Measurements from ENCODE around the gene COA5.
A peak's percentile ranks its signal among the peaks of the same experiment; 100 is the strongest.

COA5 gene

DNA sequence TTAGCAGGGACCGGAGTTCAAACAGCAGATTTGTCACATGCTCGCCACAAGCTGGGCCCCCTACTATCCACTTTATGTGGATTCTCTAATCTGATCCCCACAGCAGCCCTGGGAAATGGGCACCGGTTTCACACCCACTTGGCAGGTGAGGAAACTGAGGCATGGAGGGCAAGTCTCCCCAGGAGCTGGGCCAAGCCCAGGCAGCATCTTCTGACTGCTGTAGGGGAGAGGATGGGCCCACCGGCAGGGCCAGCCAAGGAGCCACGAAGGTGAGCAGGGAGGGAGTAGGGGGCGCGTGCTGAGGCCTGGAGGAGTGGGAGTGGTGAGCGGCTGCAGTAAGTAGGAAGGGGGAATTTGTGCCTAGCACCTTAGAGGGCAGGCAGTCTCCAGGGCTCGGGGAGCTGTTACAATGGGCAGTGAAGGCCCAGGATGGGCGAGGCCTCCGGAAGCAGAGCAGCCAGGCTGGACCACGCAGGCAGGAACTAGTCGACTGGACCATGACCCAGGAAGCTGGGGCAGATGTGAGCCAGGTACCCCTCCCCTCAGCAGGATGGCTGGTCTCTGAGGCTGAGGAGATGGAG lies 37.1 kb downstream of the COA5 start:
- no peak for DNase-seq

DNA sequence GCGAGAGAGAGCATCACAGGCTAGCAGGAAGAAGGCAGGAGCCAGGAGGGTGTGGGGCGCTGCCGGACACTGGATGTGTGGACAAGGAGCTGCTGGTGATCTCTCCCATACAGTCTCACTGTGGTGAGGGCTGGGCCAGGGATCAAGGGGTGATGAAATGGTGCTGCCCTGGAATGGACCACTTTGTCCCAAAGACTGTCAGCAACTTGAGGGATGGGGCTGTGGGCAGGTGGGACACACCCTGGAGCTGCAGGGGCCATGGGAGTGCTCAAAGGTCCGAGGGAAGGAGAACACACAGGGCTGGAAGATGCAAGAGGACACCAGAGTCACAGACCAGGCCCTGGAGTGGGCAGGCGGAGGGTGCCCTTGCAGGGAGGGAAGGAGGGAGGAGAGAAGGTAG lies 38.0 kb downstream of the COA5 start:
- no peak for DNase-seq

DNA sequence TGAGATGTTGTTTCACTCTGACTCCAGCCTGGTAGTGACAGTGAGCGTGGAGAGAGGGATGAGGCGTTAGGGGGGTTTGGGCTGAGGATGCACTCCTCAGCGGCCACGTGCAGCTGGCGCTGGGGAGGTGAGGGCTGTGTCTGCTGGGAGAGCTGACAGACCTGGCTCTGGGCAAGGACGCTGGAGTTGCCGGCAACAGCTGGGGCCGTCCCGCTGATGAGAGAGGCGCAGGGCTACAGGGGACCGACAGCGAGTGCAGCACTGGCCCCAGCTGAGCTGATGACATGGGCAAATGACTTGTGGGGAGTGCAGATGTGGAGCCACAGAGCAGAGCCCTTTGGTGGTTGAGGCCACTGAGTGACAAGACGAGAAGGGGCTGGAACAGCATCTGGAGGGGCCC lies 38.4 kb downstream of the COA5 start:
- DNase-seq: no peak

DNA sequence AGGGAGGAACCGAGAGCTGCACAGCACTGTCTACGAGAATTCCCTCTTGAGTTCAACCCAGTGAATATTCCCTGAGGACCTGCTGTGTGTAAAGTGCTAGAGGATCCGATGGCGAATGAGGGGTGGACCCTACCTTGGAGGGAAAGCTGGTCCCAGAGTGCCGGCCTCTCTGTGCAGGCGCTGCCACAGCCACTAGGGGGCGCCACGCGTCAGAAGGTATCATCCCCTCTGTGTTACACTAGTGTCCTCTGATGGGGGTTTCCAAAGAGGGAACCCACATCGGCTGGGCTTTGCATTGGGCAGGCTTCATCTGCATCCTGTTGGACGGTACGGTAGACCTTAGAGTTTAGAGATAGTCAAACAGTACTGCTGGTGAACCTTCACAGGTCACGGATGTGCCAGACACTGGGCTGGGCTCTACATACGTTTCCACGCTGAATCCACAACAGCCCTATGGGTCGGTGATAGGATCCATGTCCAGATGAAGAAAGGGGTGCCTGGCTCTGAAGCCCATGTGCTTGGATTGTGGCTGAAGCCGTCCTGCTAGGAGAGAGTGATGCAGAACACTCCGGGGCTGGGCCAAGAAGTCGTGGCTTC lies 39.0 kb downstream of the COA5 start:
- peak; percentile 73 for DNase-seq

DNA sequence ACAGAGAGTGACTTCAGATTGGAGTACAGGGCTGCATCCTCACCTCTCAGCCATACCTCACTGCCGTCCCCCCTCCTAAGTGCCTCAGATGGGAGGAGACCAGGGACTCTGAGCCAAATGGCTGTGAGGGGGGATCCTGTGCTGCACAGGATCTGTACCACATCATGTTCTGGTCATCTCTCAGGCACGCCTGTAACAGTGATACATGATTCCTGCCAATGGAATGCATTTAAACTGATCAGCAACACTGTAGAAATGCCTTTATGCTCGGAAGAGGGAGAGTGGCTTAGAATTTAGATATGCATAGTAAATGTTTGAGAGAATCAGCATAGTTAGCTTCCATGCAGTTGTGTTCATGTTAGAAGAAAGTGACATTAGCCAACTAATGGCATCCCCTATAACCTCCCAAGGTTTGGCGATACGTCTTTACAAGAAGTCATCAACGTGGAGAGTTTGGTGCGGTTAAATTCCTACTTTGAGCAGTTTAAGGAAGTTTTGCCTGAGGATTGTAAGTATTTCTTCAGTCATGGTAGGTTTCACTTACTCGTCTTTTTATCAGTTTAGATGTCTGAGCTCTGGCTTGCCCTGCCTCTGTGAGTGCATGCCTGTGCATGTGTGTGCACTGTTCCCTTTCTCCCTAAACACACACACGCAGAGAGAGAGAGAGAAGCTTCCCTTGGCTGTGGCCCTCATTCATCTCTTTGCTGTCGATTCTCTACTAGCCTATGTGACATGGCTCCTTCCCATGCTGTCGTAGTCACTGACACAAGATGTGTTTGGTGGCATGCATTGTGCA lies 40.0 kb downstream of the COA5 start:
- DNase-seq: no peak

DNA sequence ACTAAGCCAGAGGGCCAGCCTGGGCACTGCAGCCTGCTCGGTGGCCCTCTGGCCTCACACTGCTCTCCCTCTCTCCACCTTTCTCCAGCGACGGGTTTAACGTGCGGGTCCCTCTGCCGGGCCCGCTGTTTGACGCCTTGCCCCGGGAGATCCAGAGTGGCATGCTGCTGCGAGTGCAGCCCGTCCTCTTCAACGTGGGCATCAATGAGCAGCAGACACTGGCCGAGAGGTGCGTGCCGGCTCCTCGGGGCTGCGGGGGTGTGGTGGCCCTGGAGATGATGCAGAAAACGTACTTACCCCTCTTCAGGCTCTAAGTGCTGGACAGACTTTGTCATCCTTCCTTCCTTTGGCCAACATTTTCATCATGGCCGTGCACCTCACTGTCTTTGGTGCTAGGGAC lies 42.4 kb downstream of the COA5 start:
- DNase-seq: no peak

DNA sequence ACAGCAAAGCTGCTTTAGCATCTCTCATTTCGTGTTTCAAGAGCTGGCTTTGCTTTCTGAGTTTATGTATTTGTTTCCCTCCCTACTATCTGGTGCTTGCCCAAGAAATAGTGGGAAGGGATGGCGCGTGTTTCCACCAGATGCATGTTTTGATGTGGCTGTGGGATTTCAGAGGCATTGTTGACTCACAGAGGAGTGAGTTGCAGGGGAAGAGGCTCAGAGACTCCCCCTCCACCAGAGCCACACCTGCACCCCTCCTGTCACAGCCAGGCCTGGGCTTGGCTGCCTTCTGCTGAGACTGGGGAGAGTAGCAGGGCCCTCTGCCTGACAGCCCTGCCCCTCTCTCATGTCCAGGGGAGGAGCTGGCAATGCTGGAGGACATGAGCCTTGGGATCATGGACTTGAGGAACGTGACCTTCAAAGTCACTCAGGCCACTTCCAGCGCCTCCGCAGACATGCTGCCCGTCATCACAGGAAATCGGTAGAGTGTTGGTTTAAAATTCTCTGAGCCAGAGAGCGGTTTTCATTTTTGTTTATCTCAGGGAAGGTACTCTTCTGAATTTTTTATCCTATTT lies 42.9 kb downstream of the COA5 start:
- DNase-seq: no peak

DNA sequence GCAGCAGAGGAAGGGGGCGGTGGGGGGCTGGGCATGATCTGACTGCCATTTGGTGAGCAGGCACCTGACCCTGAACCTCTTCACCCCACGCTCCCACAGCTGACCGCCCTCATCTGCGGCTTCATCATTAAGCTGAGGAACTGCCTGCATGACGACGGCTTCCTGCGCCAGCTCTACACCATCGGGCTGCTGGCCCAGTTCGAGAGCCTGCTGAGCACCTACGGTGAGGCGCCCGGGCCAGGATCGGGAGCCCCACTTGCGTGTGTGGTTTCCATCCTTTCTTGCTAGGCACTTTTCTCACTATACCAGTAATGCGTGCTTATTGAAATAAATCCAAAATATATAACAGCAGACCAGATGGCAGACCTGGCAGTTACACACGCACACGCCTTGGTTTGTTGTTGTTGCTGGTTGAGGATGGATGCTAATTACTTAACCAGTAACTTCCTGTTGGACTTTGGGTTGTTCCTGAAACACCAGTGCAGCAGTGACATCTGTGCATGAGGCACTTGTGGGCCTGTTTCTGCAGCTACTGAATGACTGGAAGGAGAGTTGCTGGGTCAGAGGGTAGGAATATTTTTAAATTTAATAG lies 43.7 kb downstream of the COA5 start:
- no peak for DNase-seq

DNA sequence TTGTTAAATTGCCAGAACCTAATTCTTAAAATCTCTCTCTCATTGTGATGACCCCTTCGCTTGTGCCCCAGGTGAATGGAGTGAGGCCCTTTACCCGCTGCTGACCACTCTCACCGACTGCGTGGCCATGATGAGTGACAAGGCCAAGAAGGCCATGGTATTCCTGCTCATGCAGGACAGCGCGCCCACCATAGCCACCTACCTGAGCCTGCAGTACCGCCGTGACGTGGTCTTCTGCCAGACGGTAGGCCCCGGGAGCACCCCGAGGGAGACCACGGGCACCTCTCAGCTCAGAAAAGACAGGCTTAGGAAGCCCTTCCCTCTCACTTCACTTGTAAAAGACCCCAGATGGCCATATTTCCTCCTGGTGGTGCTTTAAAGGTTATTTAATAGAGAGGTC lies 44.9 kb downstream of the COA5 start:
- no peak for DNase-seq

DNA sequence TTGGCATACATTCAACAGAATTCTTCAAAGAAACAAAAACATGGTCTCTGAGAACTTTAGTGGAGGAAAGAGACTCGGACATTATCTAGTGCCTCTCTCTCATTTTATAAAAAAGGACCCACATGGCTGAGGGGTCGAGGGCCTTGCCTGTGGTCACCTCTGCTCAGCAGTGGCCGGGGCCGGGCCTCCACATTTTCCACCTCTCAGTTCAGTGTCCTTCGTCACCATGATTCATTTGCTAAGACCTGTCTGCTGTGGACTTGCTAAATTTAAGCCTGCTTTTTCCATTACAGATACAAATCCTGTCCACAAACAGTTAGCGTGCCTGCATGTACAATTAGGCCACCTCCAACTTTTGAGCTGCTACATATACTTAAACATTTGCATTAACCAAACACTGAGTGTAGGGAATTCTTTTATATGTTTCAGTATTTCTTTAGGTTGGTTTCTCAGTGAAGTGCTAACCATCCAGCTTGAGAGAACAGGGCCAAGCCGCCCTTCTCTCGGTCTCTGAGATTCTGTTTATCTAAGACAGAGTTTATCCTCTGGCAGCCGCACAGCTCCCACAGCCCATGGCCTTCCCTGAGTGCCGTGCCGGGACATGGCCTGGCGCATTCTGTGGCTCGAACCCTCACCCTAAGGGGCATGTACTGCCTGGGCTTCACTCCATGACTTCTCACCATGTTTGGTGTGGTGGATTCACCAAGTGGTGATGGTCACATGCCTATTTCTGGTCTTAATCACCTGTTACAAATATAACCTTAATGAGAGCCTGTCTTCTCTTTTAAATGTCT lies 46.2 kb downstream of the COA5 start:
- no peak for DNase-seq

DNA sequence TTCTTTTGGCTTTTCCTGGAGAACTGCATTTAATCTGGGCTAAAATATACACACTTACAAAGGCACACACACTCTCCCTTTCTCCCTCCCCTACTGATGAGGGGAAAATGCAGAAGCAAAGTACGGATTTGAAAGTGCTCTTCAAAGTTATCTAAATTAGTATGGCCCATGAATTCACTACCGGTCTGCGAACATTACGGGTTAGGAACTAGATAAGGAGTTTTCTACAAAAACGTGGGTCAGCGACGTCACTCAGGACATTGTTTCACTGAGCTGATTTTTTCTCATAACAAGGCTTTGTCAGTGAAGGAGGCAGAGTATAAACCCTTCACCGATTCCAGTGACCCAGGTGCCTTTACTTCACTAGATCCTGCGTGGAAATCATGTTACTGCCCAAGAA lies 47.3 kb downstream of the COA5 start:
- DNase-seq: no peak

DNA sequence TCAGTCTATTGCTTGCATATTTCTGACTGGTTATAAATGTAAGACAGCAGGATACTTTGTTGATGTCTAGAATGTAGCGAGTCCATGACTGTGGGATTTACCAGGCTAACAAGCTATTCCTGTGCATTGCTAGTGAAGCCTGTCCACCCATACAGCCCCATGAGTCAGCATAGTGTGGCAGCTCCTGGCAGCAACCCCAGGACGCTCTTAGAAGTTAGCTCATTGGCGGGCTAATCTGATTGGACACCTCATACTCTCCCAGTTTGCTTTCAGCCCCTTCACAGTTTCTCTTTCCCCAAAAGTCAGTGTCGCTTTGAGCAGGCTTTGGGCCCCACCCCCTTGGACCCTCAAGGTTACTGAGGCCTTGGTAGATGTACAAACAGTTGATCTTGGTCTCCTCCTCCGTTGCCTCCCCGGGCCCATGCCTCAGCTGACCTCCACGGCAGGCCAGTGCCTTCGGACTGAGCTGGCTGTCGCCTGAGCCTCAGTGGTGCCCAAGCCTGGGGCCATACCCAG lies 48.0 kb downstream of the COA5 start:
- no peak for DNase-seq

DNA sequence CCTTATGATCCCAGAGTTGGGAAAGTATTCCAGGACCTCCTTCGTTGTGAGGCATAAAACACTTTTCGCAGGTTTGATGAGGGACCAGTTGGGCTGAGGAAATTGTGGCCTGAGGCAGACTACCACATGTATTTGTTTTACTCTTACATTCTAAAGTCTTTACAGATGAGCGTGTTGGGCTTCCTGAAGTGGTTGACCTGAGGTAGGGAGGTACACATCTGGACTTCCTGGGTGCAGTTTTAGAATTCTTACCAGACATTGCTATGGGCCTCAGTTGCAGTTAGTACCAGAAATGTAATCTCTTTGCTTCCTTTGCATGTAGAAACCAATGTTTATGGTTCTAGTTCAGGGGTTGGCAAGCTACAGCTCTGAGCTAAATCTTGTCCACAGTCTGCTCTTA lies 48.7 kb downstream of the COA5 start:
- no peak for DNase-seq

DNA sequence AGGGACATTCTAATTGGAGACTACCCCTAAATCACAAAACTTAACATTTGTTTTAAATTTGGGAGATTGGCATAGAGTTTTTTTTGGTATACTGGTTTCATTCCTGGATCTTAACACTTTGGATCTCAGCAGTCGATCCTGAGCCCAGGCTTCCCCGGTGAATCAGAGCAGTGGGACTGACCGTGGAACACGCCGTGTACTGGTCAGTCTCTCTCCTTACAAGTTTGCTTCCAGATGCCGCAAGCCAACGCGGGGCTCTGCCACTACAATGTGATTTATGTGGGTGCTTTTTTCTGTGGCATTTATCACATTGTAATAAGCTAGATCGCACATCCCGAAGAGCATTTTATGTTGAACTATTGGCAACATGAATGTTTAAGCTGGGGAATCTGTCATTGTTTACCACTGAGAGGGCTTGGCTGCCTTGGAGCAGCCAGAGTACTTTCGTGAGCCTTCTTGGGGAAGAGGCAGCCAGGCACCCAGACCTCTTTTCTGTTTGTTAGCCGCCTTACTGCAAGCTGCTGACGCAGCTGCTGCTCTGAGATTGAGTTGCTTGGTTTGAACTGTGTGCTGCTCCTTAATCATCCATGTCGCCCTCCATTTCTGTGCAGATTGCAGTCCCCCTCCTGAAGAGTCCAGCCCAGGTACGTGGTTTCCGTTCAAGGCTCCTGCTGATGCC lies 49.3 kb downstream of the COA5 start:
- DNase-seq: no peak

DNA sequence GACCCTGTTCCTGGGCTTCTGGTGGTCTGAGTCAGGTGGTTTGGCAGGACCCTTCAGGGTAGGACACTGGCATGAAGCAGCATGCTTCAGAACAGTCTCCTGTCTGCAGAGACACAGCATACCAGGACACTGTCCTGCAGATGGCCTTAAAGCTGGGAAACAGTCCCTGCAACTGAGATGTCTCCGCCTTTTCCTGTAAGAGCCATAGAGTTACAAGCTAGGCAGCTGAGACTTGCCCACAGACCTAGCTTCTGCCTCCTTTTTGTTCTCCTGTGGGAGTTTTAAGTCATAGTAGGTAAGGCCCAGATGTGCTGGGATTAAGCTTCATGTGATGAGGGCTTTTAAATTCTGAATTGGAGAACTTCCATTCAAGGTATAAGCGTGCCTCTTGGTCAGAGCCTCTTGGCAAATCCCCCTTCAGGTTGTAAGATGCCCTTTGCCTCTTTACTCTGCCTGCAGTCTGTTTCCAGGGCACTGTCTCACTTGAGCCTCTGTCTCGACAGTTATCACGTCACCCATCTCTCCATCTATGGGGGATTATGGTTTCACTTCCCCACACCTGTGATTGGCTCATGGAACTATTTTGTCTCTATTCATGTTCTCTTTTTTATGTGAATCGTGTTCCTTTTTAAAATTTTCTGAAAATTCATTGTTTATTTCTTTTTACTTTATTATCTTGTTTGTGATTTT lies 51.8 kb downstream of the COA5 start:
- no peak for DNase-seq

DNA sequence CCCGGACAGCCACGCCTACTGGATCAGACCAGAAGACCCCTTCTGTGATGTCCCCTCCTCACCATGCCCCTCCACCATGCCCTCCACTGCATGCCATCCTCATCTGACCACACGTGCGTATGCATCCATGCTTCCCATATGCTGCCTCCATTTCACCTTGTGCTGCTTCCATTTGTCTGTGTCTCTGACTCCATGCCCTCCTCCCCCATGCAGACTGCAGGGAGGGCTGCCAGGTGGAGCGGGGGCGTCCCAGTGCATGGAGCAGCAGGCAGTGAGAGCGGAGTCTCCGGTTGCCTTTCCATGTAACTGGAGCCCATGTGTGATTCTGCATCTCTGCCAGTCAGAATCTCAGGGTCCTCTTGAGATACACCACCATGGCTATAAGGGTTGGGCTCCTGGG lies 52.6 kb downstream of the COA5 start:
- no peak for DNase-seq

DNA sequence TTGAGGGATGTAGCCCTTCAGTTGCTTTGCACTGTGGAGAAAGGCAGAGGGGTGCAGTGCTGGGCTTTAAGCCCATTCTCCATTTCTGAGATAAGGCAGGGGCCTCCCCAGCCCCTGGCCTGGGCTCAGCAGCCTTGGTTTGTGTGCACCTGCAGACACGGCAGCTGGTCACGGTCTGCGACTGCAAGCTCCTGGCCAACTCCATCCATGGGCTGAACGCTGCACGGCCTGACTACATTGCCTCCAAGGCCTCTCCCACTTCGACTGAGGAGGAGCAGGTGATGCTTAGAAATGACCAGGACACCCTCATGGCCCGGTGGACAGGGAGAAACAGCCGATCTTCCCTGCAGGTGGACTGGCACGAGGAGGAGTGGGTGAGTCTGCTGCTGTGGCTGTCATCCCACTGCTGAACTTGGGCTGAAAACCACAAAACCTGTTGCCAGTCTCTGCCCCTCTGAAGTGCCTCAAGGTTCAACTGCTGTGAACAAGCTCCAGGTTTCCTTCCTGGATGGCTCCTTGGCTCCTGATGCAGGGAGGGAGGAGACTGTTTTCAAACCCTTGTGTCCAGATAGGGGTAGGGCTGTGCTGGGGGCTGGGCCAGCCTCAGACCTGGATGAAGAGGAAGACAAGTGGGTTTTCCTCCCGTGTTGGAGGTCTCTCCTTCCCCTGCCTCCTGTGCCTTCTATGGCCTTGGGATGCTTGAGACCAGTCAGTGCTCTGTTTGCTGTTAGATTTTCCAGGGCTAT lies 54.0 kb downstream of the COA5 start:
- no peak for DNase-seq

DNA sequence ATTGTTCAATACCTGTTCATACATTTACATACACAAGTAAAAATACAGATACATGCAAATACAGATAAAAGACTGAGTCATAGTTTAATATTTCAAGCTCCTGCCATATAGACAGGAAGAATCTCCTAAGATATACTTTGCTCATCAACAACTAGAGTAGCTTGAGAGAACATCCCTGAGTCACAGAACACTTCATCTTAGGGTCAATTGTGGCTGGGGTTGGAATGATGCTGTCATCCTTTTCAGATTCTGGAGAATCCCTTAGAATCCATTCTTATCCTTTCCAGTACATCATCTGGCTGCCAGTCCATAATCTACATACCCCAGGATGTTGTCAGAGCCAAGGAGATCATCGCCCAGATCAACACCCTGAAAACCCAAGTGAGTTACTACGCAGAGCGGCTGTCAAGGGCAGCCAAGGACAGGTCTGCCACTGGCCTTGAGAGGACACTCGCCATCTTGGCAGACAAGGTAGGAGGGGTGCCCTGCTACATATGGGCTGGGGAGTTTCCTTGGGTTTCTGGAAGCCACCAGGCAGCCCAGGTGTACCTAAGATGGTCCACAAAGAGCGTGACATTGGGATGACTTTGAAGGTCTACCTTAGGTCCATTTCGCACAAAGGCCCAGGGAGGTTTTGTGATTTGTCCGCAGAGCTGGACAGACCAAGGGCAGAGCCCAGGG lies 55.7 kb downstream of the COA5 start:
- no peak for DNase-seq

DNA sequence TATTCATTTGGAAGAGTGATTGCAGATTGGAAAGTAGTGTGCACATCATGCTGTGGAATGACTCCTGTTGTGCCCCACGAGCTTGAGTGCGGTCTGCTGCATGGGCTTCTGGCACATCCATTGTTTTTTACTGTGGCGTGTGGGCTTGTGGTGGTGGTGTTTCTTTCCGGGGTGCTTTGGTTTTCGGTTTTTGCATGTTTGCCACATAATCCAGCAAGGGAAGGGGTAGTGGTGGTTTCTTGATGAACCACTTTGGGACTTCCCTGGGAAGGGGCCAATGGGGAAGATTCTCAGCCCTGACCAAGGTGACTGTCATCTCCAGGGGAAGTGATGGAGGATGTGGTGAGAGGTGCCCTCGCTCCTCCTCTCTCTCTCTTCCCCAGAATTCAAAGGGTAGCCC lies 57.0 kb downstream of the COA5 start:
- no peak for DNase-seq

DNA sequence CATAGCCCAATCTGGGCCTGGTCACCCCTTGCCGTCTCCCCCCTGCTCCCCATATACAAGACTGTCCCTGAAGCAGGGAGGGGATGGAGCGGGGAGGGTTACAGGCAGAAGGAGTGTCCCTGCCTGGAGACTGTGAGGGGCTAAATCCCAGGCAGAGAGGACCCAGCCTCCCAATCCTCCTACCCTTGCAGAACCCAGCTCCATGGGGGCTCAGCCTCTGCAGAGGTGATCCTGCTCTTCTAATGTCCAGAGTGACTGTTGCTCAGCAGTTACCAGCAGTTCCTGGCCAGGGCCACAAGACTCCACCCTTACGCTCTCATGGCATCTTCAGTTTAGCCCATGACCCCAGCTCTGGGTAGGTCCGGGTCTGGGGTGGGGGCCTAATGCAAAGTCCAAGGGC lies 58.1 kb downstream of the COA5 start:
- DNase-seq: no peak

Data from activated naive CD4-positive, alpha-beta T cell treated with anti-CD3 and anti-CD28 coated beads, Interleukin-2, amount 50 U/mL, for 16 hours (primary cell).